Measurements from ENCODE around the gene COL4A2. TPM values are rescaled to one million over a fixed set of nuclear protein-coding genes. Genes with fewer than 3 reads are reported as not detected.

The COL4A2 gene
- total RNA-seq, 6 donors from 2014 or later: 169 to 458 (median 258) TPM

DNA sequence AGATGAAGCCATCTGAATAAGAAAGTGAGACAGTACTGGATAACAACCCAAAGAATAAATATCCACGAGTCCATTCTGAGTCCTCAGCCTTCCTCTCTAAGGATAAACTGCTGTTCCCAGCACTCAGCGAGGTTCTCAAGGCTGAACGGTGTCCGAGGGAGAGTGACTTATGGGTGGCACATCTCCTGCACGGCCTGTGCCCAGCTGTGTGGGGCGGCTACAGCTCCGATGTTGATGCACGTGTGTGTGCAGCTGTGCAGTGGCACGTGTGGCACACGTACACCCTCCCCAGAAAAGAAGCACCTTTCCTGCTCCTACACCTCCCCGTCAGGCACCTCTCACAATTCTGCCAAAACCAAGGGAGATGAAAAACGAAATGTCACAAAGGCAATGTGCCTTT lies 209.4 kb downstream of the COL4A2 start:
- ATAC-seq (ENCODE audit: low FRiP score in 2 of 2): no peak
- DNase-seq: peak in 1 of 2 donors; percentile 48
- Histone ChIP-seq H3K9me3 (no peaks in the 10 kb centered on the region), H3K27ac (no peak overlapping the region), H3K36me3 (peaks cover 0 to 45% (median 21%) of the 10 kb centered on the region in 4 donors), H3K27me3 (no peaks in the 10 kb centered on the region), H3K4me3 (no peak overlapping the region), H3K4me1 (peaks cover 23 to 44% (median 28%) of the 10 kb centered on the region in 4 donors)
- no peak for TF ChIP-seq POLR2AphosphoS5 (IDR thresholded peaks at IDR 0.05)
- TF ChIP-seq POLR2A (IDR thresholded peaks at IDR 0.05): no peak
- TF ChIP-seq, protein P1, sequence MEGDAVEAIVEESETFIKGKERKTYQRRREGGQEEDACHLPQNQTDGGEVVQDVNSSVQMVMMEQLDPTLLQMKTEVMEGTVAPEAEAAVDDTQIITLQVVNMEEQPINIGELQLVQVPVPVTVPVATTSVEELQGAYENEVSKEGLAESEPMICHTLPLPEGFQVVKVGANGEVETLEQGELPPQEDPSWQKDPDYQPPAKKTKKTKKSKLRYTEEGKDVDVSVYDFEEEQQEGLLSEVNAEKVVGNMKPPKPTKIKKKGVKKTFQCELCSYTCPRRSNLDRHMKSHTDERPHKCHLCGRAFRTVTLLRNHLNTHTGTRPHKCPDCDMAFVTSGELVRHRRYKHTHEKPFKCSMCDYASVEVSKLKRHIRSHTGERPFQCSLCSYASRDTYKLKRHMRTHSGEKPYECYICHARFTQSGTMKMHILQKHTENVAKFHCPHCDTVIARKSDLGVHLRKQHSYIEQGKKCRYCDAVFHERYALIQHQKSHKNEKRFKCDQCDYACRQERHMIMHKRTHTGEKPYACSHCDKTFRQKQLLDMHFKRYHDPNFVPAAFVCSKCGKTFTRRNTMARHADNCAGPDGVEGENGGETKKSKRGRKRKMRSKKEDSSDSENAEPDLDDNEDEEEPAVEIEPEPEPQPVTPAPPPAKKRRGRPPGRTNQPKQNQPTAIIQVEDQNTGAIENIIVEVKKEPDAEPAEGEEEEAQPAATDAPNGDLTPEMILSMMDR (IDR thresholded peaks at IDR 0.05): no peak
- no peak for TF ChIP-seq EP300 (IDR thresholded peaks at IDR 0.05)
- WGBS, 2 donors: 79 to 82% methylated on average over 12 of the region's 12 CpGs

DNA sequence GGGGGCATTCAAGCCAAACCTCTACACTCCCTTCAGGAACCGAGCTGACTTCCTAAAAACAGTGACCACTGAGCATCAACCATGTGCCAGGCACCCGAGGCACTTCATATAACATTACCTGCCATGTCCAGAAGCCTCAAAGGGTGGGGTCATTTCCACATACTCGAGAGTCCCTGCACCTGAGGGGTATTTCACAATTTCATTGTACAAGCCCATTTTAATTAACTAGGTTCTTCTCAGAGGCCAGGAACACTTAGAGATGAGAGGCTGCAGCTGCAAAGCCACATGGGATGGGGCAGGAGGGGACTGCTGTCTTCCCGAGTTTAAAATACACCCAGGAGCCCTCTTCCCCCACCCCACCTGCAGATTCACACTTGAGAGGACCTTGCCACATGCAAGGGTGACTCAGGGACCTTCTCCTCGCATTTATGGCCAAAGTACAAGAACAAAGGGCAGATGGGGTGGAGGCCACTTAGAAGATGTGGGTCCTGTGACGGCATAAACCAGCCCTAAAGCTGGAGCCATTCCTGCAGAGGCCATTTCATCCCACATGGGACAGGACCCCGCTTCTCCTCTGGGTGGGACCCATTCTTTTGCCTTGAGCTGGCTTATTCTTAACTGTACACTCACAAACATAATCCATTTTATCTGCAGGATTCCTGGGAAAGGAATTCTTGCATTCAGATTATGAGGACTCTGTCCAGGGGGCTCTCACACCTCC lies 210.6 kb downstream of the COL4A2 start:
- Histone ChIP-seq H3K36me3 (peaks cover 0 to 35% (median 10%) of the 10 kb centered on the region in 4 donors), H3K27me3 (no peaks in the 10 kb centered on the region), H3K4me1 (peaks cover 26 to 55% (median 36%) of the 10 kb centered on the region in 4 donors), H3K4me3 (no peak overlapping the region), H3K9me3 (no peaks in the 10 kb centered on the region), H3K27ac (peak overlapping the region in 2 of 4 donors; percentile 17 to 58)
- DNase-seq (peak in 1 of 2 donors; percentile 77), ATAC-seq (ENCODE audit: low FRiP score in 2 of 2) (peak in 1 of 2 donors; percentile 2)
- 48 to 54% methylated on average over 7 of the region's 7 CpGs for WGBS, 2 donors
- TF ChIP-seq, protein P1 (IDR thresholded peaks at IDR 0.05): no peak
- peak in 1 of 4 donors; percentile 84 for TF ChIP-seq EP300 (IDR thresholded peaks at IDR 0.05)
- peak; percentile 37 to 56 for TF ChIP-seq POLR2AphosphoS5 (IDR thresholded peaks at IDR 0.05)

DNA sequence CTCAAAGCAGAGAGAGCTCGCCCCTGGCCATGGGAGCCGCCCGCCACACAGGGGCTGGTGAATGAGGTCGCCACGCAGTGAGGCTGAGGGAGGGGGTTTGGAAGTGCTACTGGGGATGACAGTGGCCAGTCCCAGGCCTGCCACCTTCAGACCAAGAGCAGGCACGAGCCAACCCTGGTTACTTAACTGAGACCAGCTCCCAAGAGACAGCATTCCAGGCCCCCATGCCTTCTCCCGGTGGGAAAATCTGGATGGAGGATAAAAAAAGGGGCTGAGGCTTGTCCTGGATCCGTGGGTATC lies 211.1 kb downstream of the COL4A2 start:
- Histone ChIP-seq H3K4me1 (peaks cover 26 to 55% (median 36%) of the 10 kb centered on the region in 4 donors), H3K27me3 (no peaks in the 10 kb centered on the region), H3K27ac (peak overlapping the region in 2 of 4 donors; percentile 17 to 58), H3K4me3 (no peak overlapping the region), H3K9me3 (no peaks in the 10 kb centered on the region), H3K36me3 (peaks cover 0 to 35% (median 6%) of the 10 kb centered on the region in 4 donors)
- no peak for TF ChIP-seq EP300 (IDR thresholded peaks at IDR 0.05)
- TF ChIP-seq, protein P1 (IDR thresholded peaks at IDR 0.05): no peak
- TF ChIP-seq POLR2A (IDR thresholded peaks at IDR 0.05): no peak
- no peak for TF ChIP-seq POLR2AphosphoS5 (IDR thresholded peaks at IDR 0.05)
- no peak for ATAC-seq (ENCODE audit: low FRiP score in 2 of 2)
- 91 to 100% methylated on average over 1 to 8 of the region's 8 CpGs for WGBS, 2 donors
- DNase-seq: peak in 1 of 2 donors; percentile 61

DNA sequence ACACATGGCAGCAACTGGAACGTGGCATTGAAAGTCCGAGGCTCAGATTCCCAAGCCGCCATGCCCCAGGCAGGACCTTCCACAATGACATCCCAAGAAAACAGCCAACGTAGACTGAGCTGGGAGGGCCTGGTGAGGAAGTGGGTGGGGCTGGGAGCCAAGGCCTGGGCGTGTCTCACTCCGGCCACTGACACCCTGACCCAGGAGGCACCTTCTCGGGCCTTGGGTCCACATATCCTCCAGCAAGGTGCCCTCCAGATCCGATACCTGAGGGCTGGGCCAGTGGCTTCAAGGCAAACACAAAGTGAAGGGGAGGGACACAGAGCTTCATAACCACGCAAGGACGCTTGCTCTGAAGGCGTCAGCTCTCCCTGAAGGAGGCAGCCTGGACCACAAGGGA lies 211.5 kb downstream of the COL4A2 start:
- Histone ChIP-seq H3K36me3 (peaks cover 0 to 35% (median 7%) of the 10 kb centered on the region in 4 donors), H3K27ac (peak overlapping the region in 1 of 4 donors; percentile 58), H3K27me3 (no peaks in the 10 kb centered on the region), H3K9me3 (no peaks in the 10 kb centered on the region), H3K4me1 (peaks cover 26 to 56% (median 38%) of the 10 kb centered on the region in 4 donors), H3K4me3 (no peak overlapping the region)
- TF ChIP-seq EP300 (IDR thresholded peaks at IDR 0.05) (no peak), POLR2A (IDR thresholded peaks at IDR 0.05) (no peak), POLR2AphosphoS5 (IDR thresholded peaks at IDR 0.05) (no peak)
- TF ChIP-seq, protein P1 (IDR thresholded peaks at IDR 0.05): no peak
- 48 to 64% methylated on average over 4 to 11 of the region's 11 CpGs for WGBS, 2 donors
- ATAC-seq (ENCODE audit: low FRiP score in 2 of 2) (no peak), DNase-seq (peak; percentile 50 to 64)
